ENCODE measurements around the gene SCARB1. TPM values are rescaled to one million over a fixed set of nuclear protein-coding genes. Genes with fewer than 3 reads are reported as not detected.

The SCARB1 gene
- total and polyA plus RNA-seq, 9 of the 15 experiments (the other 6 are each of a cell fraction or from before 2014, with no cell fraction given): 0.56 to 157 (median 52.8) TPM

DNA sequence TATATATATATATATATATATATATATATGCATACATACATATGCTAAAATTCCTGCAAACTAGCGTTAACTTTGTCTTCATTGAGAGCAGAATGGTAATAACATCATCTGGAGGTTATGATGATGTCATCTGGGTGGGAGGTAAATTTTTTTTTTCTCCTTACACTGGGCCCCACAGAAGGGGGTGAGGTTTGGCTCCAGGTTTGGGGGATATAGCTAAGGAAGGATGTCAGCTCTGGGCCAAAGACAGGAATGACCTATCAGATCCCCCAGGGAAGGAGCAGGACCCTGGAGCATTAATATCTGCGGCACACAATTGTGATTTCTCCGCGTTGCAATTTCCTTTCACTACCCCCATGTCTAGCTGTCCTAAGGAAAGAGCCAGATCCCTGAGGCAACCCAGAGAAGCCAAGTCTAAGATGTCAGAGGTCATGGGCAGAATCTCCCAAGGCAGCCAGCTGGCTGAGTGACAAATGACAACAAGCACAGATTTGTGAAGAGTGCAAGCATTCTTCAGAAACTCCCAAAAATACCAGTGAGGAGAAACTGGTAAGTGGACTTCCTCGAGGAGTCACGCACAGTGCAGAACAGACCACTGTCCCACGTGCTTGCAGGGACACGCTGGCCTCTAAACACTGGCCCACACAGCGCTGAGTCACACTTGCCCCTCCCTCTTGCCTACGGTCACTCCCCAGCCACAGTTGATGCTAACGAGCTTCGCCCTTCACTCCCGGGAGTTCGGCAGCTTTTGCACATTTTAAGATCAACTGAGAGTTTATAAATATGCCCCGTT is 40.8 kb upstream of the SCARB1 start (continued):
- peak; percentile 78; the same call in 1 of the 2 replicates for TF ChIP-seq ZNF311 (CRISPR knock-in tag; IDR thresholded peaks at IDR 0.05)
- TF ChIP-seq SIN3B (IDR thresholded peaks at IDR 0.05; ENCODE audit: low read depth): no peak
- TF ChIP-seq CREM (IDR thresholded peaks at IDR 0.05; ENCODE audit: low read depth): peak; percentile 85
- no peak for TF ChIP-seq HMGN3 (IDR thresholded peaks at IDR 0.05; ENCODE audit: borderline replicate concordance, extremely low read depth, insufficient read length, low read depth, low read length)
- no peak for TF ChIP-seq ZNF707 (CRISPR knock-in tag; conservative IDR thresholded peaks at IDR 0.05)
- TF ChIP-seq SRSF3 (IDR thresholded peaks at IDR 0.05; ENCODE audit: insufficient read depth, low read length): no peak
- peak; percentile 47; the same call in 1 of the 2 replicates for TF ChIP-seq SAFB (IDR thresholded peaks at IDR 0.05; ENCODE audit: borderline replicate concordance, low read depth, low read length)
- no peak; the same call in 1 of the 2 replicates for TF ChIP-seq POLR2H (tag; IDR thresholded peaks at IDR 0.05; ENCODE audit: low read depth)
- TF ChIP-seq NONO (IDR thresholded peaks at IDR 0.05; ENCODE audit: low read depth in 2 of 2, low read length in 1 of 2): no peak
- TF ChIP-seq COPS2 (conservative IDR thresholded peaks at IDR 0.05): no peak
- TF ChIP-seq, protein P1, sequence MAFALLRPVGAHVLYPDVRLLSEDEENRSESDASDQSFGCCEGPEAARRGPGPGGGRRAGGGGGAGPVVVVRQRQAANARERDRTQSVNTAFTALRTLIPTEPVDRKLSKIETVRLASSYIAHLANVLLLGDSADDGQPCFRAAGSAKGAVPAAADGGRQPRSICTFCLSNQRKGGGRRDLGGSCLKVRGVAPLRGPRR (CRISPR knock-in tag; IDR thresholded peaks at IDR 0.05): peak; percentile 58; the same call in 1 of the 2 replicates
- TF ChIP-seq ZNF431 (CRISPR knock-in tag; IDR thresholded peaks at IDR 0.05): peak; percentile 67; the same call in 1 of the 2 replicates
- peak; percentile 78; the same call in 1 of the 2 replicates for TF ChIP-seq CTBP1 (IDR thresholded peaks at IDR 0.05; ENCODE audit: borderline replicate concordance)
- no peak for TF ChIP-seq TBL1XR1 (IDR thresholded peaks at IDR 0.05; ENCODE audit: low read length in 2 of 2)
- TF ChIP-seq MTA1 (IDR thresholded peaks at IDR 0.05; ENCODE audit: borderline replicate concordance): peak; percentile 67; the same call in 1 of the 2 replicates
- TF ChIP-seq, protein P2, sequence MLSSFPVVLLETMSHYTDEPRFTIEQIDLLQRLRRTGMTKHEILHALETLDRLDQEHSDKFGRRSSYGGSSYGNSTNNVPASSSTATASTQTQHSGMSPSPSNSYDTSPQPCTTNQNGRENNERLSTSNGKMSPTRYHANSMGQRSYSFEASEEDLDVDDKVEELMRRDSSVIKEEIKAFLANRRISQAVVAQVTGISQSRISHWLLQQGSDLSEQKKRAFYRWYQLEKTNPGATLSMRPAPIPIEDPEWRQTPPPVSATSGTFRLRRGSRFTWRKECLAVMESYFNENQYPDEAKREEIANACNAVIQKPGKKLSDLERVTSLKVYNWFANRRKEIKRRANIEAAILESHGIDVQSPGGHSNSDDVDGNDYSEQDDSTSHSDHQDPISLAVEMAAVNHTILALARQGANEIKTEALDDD (IDR thresholded peaks at IDR 0.05): no peak
- no peak for TF ChIP-seq U2AF2 (optimal IDR thresholded peaks at IDR 0.05; ENCODE audit: low read depth, low read length)
- peak; percentile 92 for TF ChIP-seq HDAC2 (IDR thresholded peaks at IDR 0.05)
- TF ChIP-seq, protein P3, sequence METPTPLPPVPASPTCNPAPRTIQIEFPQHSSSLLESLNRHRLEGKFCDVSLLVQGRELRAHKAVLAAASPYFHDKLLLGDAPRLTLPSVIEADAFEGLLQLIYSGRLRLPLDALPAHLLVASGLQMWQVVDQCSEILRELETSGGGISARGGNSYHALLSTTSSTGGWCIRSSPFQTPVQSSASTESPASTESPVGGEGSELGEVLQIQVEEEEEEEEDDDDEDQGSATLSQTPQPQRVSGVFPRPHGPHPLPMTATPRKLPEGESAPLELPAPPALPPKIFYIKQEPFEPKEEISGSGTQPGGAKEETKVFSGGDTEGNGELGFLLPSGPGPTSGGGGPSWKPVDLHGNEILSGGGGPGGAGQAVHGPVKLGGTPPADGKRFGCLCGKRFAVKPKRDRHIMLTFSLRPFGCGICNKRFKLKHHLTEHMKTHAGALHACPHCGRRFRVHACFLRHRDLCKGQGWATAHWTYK (CRISPR knock-in tag; IDR thresholded peaks at IDR 0.05): peak; percentile 80; the same call in 1 of the 2 replicates
- no peak for TF ChIP-seq RUNX1 (IDR thresholded peaks at IDR 0.05; ENCODE audit: low read depth)
- peak; percentile 64 for TF ChIP-seq MAFF (IDR thresholded peaks at IDR 0.05; ENCODE audit: low read length)
- TF ChIP-seq, protein P4, sequence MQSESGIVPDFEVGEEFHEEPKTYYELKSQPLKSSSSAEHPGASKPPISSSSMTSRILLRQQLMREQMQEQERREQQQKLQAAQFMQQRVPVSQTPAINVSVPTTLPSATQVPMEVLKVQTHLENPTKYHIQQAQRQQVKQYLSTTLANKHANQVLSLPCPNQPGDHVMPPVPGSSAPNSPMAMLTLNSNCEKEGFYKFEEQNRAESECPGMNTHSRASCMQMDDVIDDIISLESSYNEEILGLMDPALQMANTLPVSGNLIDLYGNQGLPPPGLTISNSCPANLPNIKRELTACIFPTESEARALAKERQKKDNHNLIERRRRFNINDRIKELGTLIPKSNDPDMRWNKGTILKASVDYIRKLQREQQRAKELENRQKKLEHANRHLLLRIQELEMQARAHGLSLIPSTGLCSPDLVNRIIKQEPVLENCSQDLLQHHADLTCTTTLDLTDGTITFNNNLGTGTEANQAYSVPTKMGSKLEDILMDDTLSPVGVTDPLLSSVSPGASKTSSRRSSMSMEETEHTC (IDR thresholded peaks at IDR 0.05): peak; percentile 78; the same call in 1 of the 2 replicates
- no peak for TF ChIP-seq PHF21A (IDR thresholded peaks at IDR 0.05; ENCODE audit: borderline replicate concordance, low read depth)
- TF ChIP-seq EGR1 (conservative IDR thresholded peaks at IDR 0.05): no peak; the same call in 1 of the 2 replicates
- no peak for TF ChIP-seq KLF6 (CRISPR knock-in tag; IDR thresholded peaks at IDR 0.05; ENCODE audit: borderline replicate concordance)
- TF ChIP-seq CBX1 (IDR thresholded peaks at IDR 0.05; ENCODE audit: low read depth): no peak; the same call in 1 of the 2 replicates
